Cardiac fibroblast (primary cell): Measurements from ENCODE around the gene PRR23E.

ENCODE experiments used
- DNase-seq, 2 donors: peaks; one replicate each; pipeline versions ENCODE4 v3.0.0 to v3.0.0-alpha.2; 2010; ENCODE audit warnings: low read depth in 2 of 2
- H3K4me3 ChIP-seq, 2 donors: replicated peaks in 1 of 2; 1 replicate in 1 of 2; 2 replicates in 1 of 2; pipeline ENCODE4 v1.5.1; 2011; ENCODE audit warnings: low read depth in 2 of 2, low read length in 2 of 2, mild to moderate bottlenecking in 2 of 2, moderate library complexity in 1 of 2
- TF ChIP-seq, protein P1 (sequence below): IDR thresholded peaks from one replicate; pipeline ENCODE4 v1.5.1; 2011; ENCODE audit warnings: low read depth, mild to moderate bottlenecking, low read length, inconsistent platforms

The PRR23E gene, protein sequence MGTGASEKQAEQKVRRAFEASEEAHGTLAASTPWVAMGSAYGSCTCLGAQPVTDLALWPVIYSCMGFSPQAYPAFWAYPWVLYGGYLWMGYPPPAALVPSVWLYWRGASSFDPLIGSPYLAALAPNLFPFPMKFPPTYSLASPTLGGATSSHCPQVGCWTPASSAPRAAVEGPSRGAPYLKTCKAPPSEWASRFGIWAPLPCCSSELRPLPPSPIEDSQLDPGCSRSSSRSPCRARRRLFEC

DNA sequence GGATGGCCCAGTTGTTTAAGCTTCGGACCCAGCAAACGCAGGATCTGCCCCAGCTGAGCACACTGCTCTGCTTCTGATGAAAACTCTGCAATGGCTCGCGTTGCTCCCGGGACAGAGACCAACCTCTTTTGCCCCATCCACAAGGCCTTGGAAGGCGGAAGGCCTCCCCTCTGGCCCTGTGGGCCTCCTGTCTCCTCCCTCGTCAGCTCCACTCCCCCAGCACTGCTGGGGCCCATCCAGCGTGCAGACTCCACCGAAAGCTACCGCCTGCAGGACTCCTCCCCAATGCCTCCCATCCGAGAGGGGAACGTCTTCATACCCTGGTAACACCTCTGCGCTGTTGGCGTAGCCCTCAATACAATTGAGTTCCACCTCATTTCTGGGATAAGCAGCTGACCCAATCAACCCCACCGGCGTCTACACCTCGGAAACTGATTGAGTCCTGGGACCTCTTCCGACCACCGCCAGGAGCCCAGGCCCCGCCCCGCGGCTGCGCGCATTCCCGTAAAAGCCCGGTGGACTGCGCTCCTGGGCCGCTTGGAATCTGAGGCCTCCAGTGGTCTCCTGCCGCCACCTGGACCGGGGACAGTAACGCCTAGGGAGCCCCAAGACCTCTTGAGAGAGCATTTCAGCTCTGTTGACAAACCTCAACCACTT lies at the start of gene PRR23E:
Gene PRR23E (plus strand): TSS at position 556 of the 657 bp plus-strand sequence. CDS start 3,555 bp downstream, outside the sequence.
- TF ChIP-seq, protein P1, sequence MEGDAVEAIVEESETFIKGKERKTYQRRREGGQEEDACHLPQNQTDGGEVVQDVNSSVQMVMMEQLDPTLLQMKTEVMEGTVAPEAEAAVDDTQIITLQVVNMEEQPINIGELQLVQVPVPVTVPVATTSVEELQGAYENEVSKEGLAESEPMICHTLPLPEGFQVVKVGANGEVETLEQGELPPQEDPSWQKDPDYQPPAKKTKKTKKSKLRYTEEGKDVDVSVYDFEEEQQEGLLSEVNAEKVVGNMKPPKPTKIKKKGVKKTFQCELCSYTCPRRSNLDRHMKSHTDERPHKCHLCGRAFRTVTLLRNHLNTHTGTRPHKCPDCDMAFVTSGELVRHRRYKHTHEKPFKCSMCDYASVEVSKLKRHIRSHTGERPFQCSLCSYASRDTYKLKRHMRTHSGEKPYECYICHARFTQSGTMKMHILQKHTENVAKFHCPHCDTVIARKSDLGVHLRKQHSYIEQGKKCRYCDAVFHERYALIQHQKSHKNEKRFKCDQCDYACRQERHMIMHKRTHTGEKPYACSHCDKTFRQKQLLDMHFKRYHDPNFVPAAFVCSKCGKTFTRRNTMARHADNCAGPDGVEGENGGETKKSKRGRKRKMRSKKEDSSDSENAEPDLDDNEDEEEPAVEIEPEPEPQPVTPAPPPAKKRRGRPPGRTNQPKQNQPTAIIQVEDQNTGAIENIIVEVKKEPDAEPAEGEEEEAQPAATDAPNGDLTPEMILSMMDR, result no peak
- H3K4me3 ChIP-seq, result no peak within 1 kb of the TSS
- no peak for DNase-seq

DNA sequence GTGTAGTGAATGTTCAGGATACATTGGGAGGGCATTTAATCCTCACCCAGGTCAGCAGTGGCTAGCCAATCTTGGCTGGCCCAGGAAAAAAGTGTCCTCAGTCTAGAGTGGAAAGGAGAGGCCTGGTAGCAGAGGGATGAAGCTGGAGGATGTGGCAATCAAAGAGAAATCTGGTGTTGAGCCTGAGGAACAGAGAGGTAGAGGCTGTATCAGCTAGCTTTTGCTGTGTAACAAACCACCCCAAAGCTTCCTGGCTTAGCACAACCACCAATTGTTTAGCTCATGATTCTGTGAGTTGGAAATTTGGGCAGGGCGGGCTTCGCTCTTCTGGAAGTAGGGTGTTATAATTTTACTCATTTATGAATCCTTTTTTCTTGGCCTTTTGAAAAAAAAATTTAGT lies 49.8 kb upstream of the PRR23E start:
- no peak overlapping the region for H3K4me3 ChIP-seq
- DNase-seq, result no peak
- TF ChIP-seq, protein P1, result no peak

DNA sequence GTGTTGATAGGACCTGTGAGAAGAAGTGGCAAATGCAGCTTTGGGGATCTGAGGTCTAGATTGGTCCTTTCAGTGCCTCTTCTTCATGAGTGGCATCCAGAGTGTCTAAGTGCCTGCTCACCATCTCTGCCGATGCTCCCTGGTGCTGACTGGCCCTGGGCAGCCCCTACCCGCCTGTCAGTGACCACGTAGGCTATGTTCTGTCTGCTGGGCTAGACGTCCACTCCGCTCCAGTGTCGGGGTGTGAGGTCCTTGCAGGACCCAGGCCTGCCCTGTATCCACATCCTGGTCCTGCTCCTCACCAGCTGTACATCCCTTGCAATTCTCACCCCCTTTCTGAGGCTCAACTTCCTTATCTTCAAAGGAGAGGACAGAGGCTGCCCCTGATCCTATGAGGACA lies 48.3 kb upstream of the PRR23E start:
- no peak overlapping the region for H3K4me3 ChIP-seq
- TF ChIP-seq, protein P1, result no peak
- DNase-seq, result no peak

DNA sequence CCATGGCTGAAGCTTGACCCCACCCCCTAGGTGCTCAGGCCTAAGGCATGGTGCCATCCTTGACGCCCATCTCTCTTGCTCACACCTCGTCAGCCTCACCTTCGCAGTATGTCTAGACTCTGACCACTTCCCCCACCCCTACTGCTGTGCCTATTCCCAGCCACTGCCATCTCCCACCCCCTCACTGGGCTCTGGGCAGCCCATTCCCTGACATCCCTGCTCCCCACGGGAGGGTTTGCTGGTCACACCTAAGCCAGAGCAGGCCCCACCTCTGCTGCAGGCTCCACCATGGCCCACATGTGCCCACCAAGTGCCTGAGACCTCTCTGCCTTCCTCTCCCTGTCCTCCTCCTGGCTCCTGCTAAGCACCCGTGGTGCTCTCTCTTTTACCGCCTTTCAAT lies 47.7 kb upstream of the PRR23E start:
- H3K4me3 ChIP-seq, result no peak overlapping the region
- DNase-seq, result no peak
- TF ChIP-seq, protein P1, result no peak

DNA sequence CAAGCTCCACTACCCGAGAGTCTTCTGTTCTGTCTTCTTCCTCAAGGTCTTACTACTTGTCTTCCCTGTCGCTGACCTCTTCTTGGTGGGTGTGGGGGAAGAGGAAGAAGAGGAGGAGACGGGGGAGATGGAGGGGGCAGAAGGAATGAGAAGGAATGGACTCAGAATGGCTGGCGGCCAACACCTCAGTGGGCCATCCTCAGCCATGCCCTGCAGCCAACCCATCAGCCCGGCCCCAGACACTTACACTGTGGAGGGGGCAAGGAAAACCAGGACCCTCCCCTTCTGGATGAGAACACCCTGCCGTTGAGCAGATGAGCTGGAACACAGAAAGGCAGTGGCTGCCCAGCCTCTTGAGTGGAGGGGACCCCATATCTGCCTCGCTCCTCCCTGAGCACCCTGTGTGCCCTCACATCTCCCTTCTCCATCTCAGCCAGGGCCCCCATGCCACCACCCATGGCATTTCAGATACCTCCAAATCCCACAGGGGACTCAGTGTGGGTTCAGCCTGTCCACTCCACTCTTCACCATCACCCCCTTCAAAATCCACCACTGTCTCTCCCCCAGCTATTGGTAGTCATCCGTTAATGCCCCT lies 45.5 kb upstream of the PRR23E start:
- TF ChIP-seq, protein P1, result no peak
- no peak overlapping the region for H3K4me3 ChIP-seq
- no peak for DNase-seq

DNA sequence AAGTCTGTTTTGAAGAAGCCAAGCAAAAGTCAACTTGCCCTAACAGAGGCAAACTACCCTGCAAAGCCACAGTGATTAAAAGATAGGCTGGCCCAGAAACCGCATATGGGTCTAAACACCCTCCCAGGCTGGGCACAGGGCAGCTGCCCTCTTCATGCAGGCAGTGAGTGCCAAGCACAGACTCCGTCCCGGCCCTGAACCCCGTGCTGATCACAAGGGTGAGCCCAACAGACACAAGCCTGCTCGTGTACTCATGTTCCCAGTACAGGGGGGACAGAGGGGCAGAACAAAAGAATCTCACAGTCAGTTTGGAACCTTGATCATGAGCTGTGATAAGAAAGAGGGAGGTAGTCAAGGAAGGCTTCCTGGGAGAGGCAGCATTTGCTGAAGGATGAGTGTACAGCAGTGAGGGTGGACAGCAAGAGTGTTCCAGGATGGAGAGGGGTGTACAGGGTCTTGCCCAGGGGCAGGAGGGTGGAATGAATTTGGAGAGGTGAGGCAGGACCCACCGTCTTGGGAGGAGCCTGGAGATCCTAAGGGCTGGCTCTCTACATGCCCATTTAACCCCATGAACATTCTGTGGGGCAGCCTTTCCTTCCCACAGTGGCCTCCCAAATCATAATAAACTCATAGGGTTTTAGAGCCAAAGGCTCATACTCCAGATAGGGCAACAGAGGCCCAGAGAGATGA lies 43.2 kb upstream of the PRR23E start:
- DNase-seq, result no peak
- no peak overlapping the region for H3K4me3 ChIP-seq
- TF ChIP-seq, protein P1, result no peak
